ENCODE data around the gene DISP3. TPM values are rescaled to one million over a fixed set of nuclear protein-coding genes. Genes with fewer than 3 reads are reported as not detected.

DISP3 gene
- polyA plus RNA-seq, 3 donors, result 0.01 TPM; not detected in 2

- no peak for DNase-seq
- H3K4me2 ChIP-seq (replicated peaks; ENCODE audit: extremely low read depth, low read length, poor library complexity, severe bottlenecking), result no peak overlapping the region
- Mint-ChIP-seq H3K4me1 (no peaks in the 10 kb centered on the region), H3K4me3 (no peak overlapping the region), H3K27me3 (ENCODE audit: low read depth in 3 of 3) (peaks cover 7 to 21% (median 8%) of the 10 kb centered on the region in 3 donors), H3K27ac (no peak overlapping the region), H3K9me3 (no peaks in the 10 kb centered on the region), H3K36me3 (no peaks in the 10 kb centered on the region)
- no peak overlapping the region for H2AFZ ChIP-seq (ENCODE audit: insufficient read depth, low read depth, low read length, poor library complexity, severe bottlenecking)
- H3K9ac ChIP-seq (ENCODE audit: insufficient read depth, low read length, poor library complexity, severe bottlenecking), result no peak overlapping the region
- no CpG with 5 or more reads among the region's 1 CpG for WGBS (ENCODE audit: insufficient coverage)
- no peaks in the 10 kb centered on the region for H3K4me1 ChIP-seq (ENCODE audit: control insufficient read depth in 1 of 2, insufficient read depth in 2 of 2, low read length in 2 of 2)
- no peaks in the 10 kb centered on the region for H3K36me3 ChIP-seq (replicated peaks in 1 of 2; ENCODE audit: control insufficient read depth in 1 of 2, insufficient read depth in 2 of 2, low read length in 2 of 2)
- no peak overlapping the region for H3K27ac ChIP-seq (ENCODE audit: low read depth in 1 of 2, low read length in 2 of 2)
- H3K9me3 ChIP-seq (replicated peaks in 1 of 2; ENCODE audit: control insufficient read depth in 1 of 2, insufficient read depth in 1 of 2, low read length in 2 of 2), result no peaks in the 10 kb centered on the region
- no peak overlapping the region for H3K4me3 ChIP-seq (replicated peaks in 1 of 3; ENCODE audit: low read depth in 2 of 3, low read length in 3 of 3)
- H4K20me1 ChIP-seq (ENCODE audit: insufficient read depth, low read length), result no peaks in the 10 kb centered on the region
- H3K79me2 ChIP-seq (ENCODE audit: insufficient read depth, low read length), result no peaks in the 10 kb centered on the region
- intact Hi-C loops (cut with micrococcal nuclease), result no loop called here
- H3K27me3 ChIP-seq (ENCODE audit: control insufficient read depth in 2 of 2, insufficient read depth in 2 of 2, low read length in 2 of 2), result no peaks in the 10 kb centered on the region
- no peak for TF ChIP-seq CTCF (IDR thresholded peaks at IDR 0.05)
Measured at GRCh38 chr1:11443043-11443442, 35.9 kb upstream of the DISP3 start.

GRCh38 chr1:11443961-11444658 is 34.8 kb upstream of the DISP3 start:
- H3K9me3 Mint-ChIP-seq, result no peaks in the 10 kb centered on the region
- H3K27ac Mint-ChIP-seq, result no peak overlapping the region
- H3K27me3 Mint-ChIP-seq (ENCODE audit: low read depth in 3 of 3), result peaks cover 2 to 21% (median 8%) of the 10 kb centered on the region in 3 donors
- DNase-seq, result no peak
- no peak overlapping the region for H3K4me3 Mint-ChIP-seq
- no peaks in the 10 kb centered on the region for H3K4me1 Mint-ChIP-seq
- Histone ChIP-seq H3K4me2 (replicated peaks; ENCODE audit: extremely low read depth, low read length, poor library complexity, severe bottlenecking) (no peak overlapping the region), H3K4me3 (replicated peaks in 1 of 3; ENCODE audit: low read depth in 2 of 3, low read length in 3 of 3) (no peak overlapping the region), H3K27ac (ENCODE audit: low read depth in 1 of 2, low read length in 2 of 2) (no peak overlapping the region), H3K9ac (ENCODE audit: insufficient read depth, low read length, poor library complexity, severe bottlenecking) (peak overlapping the region; percentile 8), H3K9me3 (replicated peaks in 1 of 2; ENCODE audit: control insufficient read depth in 1 of 2, insufficient read depth in 1 of 2, low read length in 2 of 2) (no peaks in the 10 kb centered on the region), H3K79me2 (ENCODE audit: insufficient read depth, low read length) (no peaks in the 10 kb centered on the region), H3K27me3 (ENCODE audit: control insufficient read depth in 2 of 2, insufficient read depth in 2 of 2, low read length in 2 of 2) (no peaks in the 10 kb centered on the region), H2AFZ (ENCODE audit: insufficient read depth, low read depth, low read length, poor library complexity, severe bottlenecking) (no peak overlapping the region), H3K4me1 (ENCODE audit: control insufficient read depth in 1 of 2, insufficient read depth in 2 of 2, low read length in 2 of 2) (no peaks in the 10 kb centered on the region), H3K36me3 (replicated peaks in 1 of 2; ENCODE audit: control insufficient read depth in 1 of 2, insufficient read depth in 2 of 2, low read length in 2 of 2) (no peaks in the 10 kb centered on the region), H4K20me1 (ENCODE audit: insufficient read depth, low read length) (no peaks in the 10 kb centered on the region)
- no peak for TF ChIP-seq CTCF (IDR thresholded peaks at IDR 0.05)
- H3K36me3 Mint-ChIP-seq, result no peaks in the 10 kb centered on the region
- intact Hi-C loops (cut with micrococcal nuclease), result no loop called here
- 65% methylated on average over 7 of the region's 8 CpGs for WGBS (ENCODE audit: insufficient coverage)
